HG03378 (cell line): ENCODE results near the gene RRAD.
"Not testable (repeated sequence)": the region's sequence is repeated elsewhere in the genome, so short reads cannot be mapped to it uniquely, and the experiment has no call there.

Experiments used
- ATAC-seq: cut with Tn5 transposase; IDR thresholded peaks from one replicate; pipeline ENCODE4 v1.9.1; 2021; ENCODE audit warnings: mild to moderate bottlenecking, moderate library complexity; ENCODE audit not compliant: unreplicated experiment

RRAD gene

GRCh38 chr16:66950971-66951790 is 25.8 kb upstream of the RRAD start:
- no peak for ATAC-seq

- no peak for ATAC-seq
Measured at GRCh38 chr16:66950437-66950836, 25.1 kb upstream of the RRAD start.

- ATAC-seq, result no peak
Measured at GRCh38 chr16:66949472-66949871, 24.1 kb upstream of the RRAD start.

- ATAC-seq, result no peak
Measured at GRCh38 chr16:66948837-66949225, 23.5 kb upstream of the RRAD start.

- ATAC-seq, result no peak
Measured at GRCh38 chr16:66948134-66948836, 22.9 kb upstream of the RRAD start.

GRCh38 chr16:66947302-66948065 is 22.1 kb upstream of the RRAD start:
- peak; percentile 73 for ATAC-seq

GRCh38 chr16:66946974-66947301 is 21.6 kb upstream of the RRAD start:
- ATAC-seq, result no peak

GRCh38 chr16:66946541-66946940 is 21.2 kb upstream of the RRAD start:
- no peak for ATAC-seq

GRCh38 chr16:66945939-66946338 is 20.6 kb upstream of the RRAD start:
- ATAC-seq, result no peak

GRCh38 chr16:66944971-66945370 is 19.6 kb upstream of the RRAD start:
- not testable (repeated sequence) for ATAC-seq

GRCh38 chr16:66944054-66944441 is 18.7 kb upstream of the RRAD start:
- no peak for ATAC-seq

- ATAC-seq, result no peak
Measured at GRCh38 chr16:66943426-66944053, 18.2 kb upstream of the RRAD start.

- no peak for ATAC-seq
Measured at GRCh38 chr16:66942981-66943380, 17.6 kb upstream of the RRAD start.

GRCh38 chr16:66940236-66940635 is 14.9 kb upstream of the RRAD start:
- no peak for ATAC-seq

- no peak for ATAC-seq
Measured at GRCh38 chr16:66939366-66939765, 14.0 kb upstream of the RRAD start.

- no peak for ATAC-seq
Measured at GRCh38 chr16:66937725-66938337, 12.5 kb upstream of the RRAD start.

GRCh38 chr16:66936889-66937554 is 11.7 kb upstream of the RRAD start:
- no peak for ATAC-seq

- ATAC-seq, result no peak
Measured at GRCh38 chr16:66936462-66936861, 11.1 kb upstream of the RRAD start.

GRCh38 chr16:66935314-66936011 is 10.1 kb upstream of the RRAD start, which contains the start of gene CES2:
Gene CES2 (plus strand): TSS chr16:66935516. CDS start chr16:66935636, 120 bp downstream.
- ATAC-seq, result no peak
